ENCODE results near the gene SLC26A11.
A peak's percentile ranks its signal among the peaks of the same experiment; 100 is the strongest.
"Not testable (repeated sequence)": the region's sequence is repeated elsewhere in the genome, so short reads cannot be mapped to it uniquely, and the experiment has no call there.

The SLC26A11 gene

DNA sequence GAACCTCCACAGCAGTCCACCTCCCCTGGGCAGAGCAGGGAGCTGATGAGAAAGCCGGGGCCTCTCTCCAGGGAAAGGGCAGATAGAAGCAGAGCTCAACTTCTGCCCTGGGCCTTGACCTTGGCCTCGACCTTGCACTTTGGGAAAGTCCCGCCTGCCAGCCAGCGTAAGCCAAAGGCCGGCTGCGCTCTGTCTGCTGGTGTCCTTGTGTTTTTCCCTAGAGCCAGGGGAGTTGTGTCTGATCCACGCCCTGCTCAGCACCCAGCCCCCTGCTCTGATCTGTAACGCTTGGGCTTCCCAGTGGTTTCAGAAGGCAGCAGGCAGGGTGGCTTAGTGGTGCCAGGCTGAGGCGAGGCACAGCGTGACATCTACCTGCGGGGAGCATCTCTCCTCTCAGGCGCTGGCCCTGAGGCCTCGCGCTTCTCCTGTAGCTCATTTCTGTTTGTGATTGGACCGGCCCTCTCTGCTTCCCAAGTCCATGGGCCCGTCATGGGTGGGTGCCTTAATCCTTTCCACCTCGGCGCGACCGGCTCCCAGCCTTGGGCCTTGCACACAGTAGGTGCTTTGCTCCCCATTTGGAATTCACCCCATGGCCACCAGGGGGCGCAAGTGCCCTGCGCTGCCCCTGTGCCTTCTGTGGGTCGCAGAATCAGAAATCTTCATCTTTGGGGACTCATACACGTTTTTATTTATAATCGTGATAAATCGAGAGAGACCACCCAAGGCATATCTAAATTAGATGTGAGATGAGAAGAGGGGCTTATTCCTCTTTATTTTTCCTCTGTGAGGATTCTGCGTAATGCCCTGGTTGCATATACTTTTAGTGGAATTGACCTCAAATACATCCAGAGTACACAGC is 24.3 kb upstream of the SLC26A11 start:
- peak; percentile 22 to 51 for DNase-seq (ENCODE audit: extremely low read depth in 1 of 2, low read depth in 1 of 2)

DNA sequence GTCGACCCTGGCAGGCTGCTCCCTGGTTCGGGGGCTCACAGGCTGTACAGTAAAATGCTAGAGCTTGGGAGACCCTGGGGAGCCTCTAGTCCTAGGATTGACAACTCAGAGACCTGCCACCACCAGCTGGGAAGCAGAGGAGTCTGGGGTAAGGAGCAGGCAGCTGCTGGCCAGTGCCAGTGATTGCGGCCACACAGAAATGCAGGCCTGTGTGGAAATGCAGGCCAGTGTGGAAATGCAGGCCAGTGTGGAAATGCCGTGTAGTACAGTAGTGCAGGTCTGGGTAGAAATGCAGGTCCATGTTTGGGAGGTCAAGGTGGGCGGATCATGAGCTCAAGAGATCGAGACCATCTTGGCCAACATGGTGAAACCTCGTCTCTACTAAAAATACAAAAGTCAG is 23.6 kb upstream of the SLC26A11 start:
- no peak for DNase-seq (ENCODE audit: extremely low read depth in 1 of 2, low read depth in 1 of 2)

DNA sequence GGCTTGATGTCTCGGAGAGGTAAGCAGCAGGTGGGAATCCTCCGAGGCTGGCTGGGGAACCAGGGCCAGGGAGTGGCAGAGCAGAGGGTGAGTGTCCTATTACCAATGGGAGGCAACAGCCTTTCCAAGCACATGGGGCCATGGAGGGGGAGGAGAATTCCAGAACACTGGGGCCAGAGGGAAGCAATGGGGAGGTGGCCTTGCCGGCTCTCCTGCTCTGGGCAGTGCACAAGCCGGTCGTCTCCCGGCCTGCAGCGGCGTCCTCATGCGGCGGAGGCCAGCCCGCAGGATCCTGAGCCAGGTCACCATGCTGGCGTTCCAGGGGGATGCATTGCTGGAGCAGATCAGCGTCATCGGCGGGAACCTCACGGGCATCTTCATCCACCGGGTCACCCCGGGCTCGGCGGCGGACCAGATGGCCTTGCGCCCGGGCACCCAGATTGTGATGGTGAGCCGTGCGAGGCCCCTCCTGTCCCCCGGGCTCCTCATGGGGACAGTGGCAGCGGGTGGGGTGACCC is 22.0 kb upstream of the SLC26A11 start:
- no peak for DNase-seq (ENCODE audit: extremely low read depth in 1 of 2, low read depth in 1 of 2)

DNA sequence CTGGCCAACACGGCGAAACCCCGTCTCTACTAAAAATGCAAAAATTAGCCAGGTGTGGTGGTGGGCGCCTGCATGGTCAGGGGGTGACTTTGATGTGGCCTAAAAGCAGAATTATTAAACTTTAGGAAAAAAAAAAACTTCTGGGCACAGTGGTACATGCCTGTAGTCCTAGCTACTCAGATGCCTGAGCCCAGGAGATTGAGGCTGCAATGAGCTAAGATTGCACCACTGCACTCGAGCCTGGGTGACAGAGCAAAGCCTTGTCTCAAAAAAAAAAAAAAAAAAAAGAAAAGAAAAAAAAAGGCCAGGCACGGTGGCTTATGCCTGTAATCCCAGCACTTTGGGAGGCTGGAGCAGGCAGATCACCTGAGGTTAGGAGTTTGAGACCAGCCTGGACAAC is 20.9 kb upstream of the SLC26A11 start:
- not testable (repeated sequence) for DNase-seq (ENCODE audit: extremely low read depth in 1 of 2, low read depth in 1 of 2)

DNA sequence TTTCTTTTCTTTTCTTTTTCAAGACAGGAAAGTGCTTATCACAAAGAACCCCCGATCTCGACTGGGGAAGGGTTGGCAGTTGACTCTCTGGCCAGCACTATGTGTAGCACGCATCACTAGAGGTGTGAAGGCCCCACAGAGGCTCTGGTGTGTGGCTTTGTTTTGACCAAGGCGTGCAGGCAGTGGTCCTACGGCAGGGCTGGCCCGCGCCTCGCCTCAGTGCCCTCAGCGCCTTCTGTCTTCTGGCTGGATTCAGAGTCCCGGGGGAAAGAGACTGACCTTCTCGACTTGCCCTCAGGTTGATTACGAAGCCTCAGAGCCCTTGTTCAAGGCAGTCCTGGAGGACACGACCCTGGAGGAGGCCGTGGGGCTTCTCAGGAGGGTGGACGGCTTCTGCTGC is 18.8 kb upstream of the SLC26A11 start:
- DNase-seq (ENCODE audit: extremely low read depth in 1 of 2, low read depth in 1 of 2): no peak

DNA sequence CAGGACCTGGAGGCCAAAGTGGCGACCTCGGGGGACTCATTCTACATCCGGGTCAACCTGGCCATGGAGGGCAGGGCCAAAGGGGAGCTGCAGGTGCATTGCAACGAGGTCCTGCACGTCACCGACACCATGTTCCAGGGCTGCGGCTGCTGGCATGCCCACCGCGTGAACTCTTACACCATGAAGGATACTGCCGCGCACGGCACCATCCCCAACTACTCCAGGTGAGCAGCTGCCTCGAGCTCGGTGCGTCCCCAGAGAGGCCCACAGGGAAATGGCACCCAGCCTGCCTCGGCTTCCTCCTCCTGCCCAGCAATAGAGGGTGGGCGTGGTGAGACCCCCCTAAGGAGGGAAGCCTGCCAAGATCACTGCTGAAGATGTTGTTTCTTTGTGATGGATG is 18.0 kb upstream of the SLC26A11 start:
- DNase-seq (ENCODE audit: extremely low read depth in 1 of 2, low read depth in 1 of 2): no peak

DNA sequence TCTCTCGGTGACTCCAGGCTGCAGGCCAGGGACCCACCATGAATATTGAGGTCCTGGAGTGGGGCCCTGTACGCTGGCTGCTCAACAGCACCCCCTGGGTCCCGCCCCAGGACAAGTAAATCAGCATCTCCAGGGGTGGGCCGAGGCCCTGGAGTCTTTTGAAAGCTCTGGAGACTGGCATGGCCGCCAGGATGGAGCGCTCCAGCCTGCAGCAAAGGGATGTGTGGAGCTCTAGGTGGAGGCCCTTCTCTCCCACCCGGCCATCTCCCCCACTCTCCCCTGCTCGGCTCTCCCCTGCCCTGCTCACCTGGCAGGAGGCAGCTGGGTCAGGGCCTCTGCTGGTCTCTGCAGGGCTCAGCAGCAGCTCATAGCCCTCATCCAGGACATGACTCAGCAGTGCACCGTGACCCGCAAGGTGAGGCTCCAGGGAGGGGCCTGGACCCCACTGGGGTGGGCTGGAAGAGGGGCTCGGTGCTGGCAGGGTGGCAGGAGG is 16.7 kb upstream of the SLC26A11 start:
- DNase-seq (ENCODE audit: extremely low read depth in 1 of 2, low read depth in 1 of 2): no peak

DNA sequence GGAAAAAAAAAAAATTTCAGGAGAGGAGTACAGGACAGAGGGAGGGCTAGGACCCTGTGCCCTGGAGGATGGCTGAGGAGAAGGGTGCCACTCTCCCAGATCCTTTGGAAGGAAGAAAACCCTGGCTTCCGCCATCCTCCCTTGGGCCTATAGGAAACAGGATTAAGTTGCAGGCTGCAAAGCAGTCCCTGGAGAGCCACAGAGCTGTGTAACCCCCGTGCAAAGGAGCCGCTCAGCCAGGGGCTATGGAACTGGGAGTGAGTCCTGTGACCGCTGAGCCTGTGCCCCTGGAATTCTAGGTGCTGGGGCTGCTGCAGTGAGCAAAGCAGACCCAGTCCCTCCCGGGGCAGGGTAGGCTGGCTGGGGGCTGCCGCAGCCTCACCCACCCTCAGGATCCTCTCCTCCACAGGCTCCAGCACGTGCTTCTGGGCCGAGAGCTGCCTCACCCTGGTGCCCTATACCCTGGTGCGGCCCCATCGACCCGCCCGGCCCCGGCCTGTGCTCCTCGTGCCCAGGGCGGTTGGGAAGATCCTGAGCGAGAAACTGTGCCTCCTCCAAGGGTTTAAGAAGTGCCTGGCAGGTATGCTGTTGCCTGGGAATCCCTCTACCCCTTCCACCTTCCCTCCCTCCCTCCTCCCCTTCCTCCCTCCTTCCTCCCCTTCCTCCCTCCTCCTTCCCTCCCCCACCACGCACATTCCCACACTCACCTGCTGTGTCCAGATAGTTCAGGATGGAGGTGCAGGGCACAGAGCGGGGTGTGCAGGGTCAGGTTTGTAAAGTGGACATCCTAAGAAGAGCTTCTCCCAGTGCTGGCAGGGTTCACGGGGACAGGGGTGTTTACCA is 15.4 kb upstream of the SLC26A11 start:
- no peak for DNase-seq (ENCODE audit: extremely low read depth in 1 of 2, low read depth in 1 of 2)

DNA sequence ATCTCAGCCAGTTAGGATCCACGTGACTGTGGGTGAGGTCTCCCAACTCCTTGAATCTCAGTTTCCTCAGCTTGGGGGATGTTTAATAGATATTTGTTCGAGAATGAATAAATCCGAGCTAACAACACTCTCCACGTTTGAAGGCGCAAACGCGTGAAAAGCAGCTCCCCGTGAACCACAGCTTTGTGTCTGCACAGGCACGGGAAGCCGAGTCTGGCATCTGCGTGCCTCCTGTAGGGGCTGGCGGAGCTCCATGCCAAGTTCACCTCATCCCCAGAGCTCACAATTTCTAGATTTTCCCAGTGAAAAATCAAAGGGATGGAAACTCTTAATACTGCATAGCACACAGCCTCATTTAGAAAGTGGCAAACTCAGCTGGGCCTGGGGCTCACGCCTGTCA is 14.4 kb upstream of the SLC26A11 start:
- no peak for DNase-seq (ENCODE audit: extremely low read depth in 1 of 2, low read depth in 1 of 2)

DNA sequence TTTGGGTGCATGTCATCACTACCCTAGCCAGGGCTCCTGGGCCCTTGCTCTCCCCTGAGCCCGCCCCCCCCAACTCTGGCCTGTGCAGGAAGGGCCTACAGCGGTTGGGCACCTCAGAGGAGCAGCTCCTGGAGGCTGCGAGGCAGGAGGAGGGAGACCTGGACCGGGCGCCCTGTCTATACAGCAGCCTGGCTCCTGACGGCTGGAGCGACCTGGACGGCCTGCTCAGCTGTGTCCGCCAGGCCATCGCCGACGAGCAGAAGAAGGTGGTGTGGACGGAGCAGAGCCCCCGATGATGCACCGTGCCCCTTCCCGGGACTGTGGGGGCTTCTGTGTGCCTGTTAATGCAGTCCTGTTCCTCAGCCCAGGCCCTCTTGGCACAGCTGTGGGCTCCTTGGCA is 12.2 kb upstream of the SLC26A11 start:
- DNase-seq (ENCODE audit: extremely low read depth in 1 of 2, low read depth in 1 of 2): no peak

DNA sequence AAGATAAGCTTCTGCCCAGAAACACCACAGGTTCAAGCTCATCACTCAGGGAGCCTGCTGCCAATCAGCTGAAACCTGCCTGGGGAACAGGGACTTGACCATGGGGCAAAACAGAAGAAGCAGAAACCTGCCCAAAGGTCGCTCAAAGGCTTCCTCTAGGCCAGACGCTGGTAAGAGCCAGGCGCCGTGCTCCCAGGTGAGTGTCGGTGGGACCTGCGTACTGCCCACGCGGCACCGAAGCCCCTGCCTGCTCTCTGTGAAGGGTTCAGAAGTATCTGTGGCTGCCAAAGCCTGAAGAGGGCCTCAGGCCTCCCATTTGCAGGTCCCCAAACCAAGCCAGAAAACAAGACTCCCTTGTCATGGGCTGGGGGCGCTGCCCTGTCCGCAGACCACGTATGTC is 10.5 kb upstream of the SLC26A11 start:
- no peak for DNase-seq (ENCODE audit: extremely low read depth in 1 of 2, low read depth in 1 of 2)

DNA sequence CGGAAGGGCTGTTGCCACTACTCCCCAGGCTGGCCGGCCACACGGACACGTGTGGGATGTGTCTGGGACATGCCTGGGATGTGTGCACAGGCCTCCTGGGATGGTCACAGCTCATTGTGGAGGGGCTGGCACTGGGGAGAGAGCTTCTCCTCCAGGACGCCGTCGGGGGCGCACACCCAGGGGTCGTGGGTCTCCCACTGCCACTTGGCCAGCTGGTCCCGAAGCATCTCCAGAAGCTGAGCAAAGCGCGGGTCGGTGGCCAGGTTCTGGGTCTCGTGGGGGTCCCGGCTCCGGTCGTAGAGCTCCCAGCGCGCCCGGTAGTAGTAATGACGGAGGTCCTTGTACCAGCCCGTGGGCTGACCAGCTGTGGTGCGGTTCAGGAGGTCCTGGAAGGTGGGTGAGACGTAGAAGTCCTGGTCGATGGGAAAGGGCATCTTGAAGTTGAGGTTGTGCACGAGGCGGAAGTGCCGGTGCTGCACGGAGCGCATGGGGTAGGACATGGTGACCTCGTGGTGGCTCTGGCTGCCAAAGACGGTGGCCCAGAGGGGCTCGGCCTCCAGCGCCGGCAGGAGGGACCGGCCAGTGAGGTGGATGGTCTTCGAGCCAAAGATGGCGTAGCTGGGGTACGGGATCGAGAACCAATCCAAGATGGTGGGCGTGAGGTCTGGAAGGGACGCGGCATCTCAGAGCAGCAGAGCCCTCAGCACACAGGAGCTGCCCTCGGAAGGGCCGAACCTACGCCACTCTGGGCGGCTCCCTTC is 9.7 kb upstream of the SLC26A11 start:
- no peak for DNase-seq (ENCODE audit: extremely low read depth in 1 of 2, low read depth in 1 of 2)

DNA sequence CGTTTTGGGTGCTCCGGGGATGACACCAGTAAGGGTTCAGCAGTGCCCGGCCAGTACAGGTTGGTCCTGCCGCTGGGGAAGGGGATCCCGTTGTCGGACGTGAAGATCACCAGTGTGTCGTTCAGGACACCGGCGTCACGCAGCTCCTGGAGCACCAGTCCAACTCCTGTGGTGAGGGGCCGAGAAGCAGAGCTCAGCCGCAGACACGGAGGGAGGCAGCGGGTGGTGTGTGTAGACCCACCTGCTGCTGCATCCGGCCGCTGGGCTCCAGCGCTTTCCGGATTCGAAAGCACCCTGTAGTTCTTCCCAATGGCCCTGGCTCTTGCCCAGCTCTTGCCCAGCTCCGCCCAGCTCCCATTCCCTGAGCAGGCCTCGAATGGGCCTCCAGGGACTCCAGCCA is 8.1 kb upstream of the SLC26A11 start:
- DNase-seq (ENCODE audit: extremely low read depth in 1 of 2, low read depth in 1 of 2): no peak

DNA sequence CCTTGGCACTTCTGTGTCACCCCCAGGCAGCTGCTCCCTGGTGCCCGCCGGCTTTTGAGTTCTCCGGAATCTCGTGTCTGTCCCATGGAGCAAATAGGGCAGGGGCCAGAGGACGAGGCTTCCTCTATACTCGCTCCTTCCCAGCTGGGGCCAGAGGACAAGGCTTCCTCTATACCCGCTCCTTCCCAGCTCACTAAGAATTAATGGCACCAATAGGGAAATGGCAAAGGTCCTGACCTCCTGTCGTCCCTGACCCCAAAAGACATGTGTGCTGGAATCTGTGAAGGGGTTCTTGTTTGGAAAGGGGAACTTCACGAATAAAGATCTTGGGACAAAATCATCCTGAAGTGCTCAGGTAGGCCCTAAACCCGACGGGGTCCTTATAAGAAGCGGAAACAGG is 7.7 kb upstream of the SLC26A11 start:
- no peak for DNase-seq (ENCODE audit: extremely low read depth in 1 of 2, low read depth in 1 of 2)

DNA sequence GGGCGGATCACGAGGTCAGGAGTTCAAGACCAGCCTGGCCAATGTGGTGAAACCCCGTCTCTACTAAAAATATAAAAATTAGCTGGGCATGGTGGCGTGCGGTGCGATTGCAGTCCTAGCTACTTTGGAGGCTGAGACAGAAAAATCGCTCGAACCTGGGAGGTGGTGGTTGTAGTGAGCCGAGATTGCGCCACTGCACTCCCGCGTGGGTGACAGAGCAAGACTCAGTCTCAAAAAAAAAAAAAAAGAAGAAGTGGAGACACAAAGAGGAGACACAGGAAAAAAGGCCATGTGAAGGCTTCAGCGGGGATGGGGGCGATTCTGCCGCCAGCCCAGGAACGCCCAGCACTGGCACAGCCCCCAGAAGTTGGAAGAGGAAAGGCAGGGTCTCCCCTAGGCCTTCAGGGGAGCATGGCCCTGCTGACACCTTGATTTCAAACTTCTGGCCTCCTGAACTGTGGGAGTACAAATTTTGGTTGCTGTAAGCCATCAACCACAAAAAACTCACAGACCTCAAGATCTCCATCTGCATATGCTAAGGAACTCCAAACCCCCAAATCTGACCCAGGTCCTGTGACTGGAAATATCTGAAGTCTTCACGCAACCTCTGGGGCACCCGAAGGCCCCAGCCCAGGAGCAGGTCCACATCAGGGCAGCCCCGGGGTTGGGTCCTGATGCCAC is 7.1 kb upstream of the SLC26A11 start:
- DNase-seq (ENCODE audit: extremely low read depth in 1 of 2, low read depth in 1 of 2): no peak

DNA sequence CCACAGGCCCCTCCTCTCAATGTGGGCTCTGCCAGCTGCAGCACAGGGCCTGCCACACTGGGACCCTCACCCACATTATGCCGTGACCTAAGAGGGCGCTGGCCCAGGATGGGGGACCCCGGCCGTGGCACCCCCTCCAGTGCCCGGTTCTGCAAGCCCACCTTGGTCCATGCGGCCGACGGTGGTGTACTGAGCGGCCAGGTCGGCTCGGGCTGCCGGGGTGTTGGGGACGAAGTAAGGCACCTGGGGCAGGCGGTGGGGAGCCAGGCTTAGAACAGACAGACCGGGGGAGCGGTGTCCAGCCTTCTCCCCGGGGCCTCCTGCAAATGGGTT is 6.6 kb upstream of the SLC26A11 start:
- no peak for DNase-seq (ENCODE audit: extremely low read depth in 1 of 2, low read depth in 1 of 2)

DNA sequence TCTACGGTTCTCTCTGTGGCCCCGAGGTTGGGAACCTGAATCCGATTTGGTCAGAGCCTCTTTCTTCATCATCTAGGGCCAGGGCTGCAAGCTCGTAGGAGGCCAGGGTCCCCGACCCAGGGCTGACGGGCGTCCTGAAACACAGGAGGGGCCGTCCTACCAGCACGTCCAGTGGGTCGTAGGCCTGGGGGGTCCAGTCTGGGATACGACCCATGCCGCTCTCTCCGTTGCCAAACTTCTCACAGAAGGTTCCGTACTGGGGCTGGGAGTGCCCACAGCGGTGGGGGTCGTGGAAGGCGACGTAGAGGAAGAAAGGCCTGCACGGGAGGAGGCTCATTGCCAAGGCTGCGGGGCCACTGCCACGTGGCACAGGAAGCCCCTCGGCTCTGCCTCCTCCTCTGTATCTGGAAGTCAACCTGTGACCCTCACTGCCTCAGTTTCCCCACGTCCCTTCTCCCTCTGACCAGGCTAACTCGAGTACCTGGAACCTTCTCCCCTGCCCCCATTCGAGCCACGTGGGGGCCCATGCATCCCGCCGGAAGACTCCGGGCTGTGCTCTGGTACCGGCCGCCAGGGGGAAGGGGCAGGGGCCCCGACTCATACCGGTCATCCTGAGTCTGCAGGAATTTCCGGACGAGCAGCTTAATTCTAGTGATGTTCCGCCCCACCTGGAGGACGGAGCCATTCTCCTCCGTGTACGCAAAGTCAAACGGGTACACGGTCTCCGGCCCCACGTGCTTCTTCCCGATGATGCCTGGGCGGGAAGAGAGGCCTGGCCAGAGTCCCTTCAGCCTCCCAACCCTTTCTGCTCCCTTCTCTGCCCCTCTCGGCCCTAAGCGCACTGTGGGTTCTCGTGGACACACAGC is 6.0 kb upstream of the SLC26A11 start:
- no peak for DNase-seq (ENCODE audit: extremely low read depth in 1 of 2, low read depth in 1 of 2)

DNA sequence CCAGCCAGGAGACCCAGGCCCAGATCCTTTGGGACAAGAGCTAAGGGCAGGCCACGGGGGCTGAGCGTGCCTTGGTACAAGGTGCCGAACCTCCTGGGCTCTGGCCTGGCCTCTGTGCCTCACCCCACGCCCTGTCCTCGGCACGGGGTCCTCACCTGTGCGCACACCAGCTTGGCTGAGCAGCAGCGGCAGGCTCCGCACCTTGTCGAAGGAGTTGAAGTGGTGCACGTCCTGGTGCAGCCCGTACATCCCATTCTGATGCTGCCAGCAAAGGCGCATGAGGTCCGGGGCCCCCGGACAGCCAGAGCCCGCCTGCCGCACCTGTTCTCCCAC is 5.4 kb upstream of the SLC26A11 start:
- DNase-seq (ENCODE audit: extremely low read depth in 1 of 2, low read depth in 1 of 2): no peak

DNA sequence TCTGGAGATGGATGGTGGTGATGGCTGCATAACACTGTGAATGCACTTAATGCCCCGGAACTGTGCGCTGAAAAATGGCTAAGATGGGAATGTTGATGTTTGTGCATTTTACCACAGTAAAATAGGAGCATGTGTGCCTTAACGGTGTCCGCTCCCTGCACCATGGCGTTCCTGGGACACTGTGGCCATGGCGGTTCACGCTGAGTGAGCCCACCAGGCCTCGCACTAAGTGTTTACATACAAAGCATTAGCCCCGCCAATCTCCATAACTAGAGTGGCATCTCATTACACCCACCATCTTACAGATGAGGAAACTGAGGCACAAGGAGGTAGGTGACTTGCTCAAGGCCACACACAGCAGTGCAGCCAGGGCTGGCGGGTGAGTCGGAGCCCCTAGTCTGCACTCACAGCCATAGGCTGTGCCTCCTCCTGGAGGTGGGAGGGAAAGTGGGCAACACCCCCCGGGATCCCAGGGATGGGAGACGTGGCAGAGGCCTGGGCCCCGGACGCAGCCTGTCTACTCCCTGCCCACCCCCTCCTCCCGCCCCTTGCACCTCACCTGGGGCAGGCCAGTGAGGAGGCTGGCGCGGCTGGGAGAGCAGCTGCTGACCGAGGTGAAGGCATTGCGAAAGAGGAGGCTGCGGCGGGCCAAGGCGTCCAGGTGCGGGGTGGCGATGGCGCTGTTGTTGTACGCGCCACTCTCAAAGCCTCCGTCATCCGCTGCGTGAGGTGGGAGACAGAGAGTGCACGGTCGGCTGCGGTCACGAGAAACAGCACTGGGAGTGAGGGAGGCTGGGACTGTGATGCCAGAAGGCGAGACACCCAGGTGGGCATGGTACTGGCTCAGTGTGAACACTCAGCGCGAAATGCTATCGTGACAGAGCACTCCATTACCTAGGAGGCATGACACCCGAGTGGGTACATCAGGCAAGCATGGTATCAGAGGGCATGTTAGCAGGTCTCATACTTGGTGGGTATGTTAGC is 3.5 kb upstream of the SLC26A11 start:
- DNase-seq (ENCODE audit: extremely low read depth in 1 of 2, low read depth in 1 of 2): no peak
